ENCODE data around the gene SGTA.

Gene SGTA

DNA sequence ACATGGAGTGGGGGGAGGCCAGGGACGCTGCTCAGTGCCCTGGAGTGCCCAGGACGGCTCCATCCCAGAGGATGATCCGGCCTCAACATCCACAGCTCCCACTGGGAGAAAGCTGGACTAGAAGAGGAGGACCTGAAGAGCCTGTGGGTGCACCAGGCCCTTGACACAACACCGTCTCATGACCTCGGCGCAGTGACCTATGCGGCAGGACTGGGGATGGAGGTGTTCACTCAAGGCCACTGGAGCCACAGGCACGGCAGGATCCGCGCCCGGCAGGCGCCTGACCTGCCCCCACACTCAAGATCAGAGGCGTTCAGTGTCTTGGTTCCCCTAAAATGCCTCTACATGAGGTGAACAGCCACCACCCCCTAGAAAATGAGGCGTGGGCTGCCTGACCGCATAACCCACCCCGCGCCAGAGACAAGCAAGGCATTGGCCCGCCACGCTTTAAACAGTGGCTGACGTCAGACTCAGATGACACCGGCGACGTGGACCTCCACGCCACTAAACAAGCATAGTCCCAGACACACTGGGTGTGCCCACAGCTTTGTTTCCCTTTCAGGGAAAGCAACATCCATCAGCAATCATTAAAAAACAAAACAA lies 8.0 kb downstream of the SGTA start:
- FAIRE-seq (no peak), DNase-seq (ENCODE audit: extremely low spot score, insufficient read length, low read depth) (no peak)

DNA sequence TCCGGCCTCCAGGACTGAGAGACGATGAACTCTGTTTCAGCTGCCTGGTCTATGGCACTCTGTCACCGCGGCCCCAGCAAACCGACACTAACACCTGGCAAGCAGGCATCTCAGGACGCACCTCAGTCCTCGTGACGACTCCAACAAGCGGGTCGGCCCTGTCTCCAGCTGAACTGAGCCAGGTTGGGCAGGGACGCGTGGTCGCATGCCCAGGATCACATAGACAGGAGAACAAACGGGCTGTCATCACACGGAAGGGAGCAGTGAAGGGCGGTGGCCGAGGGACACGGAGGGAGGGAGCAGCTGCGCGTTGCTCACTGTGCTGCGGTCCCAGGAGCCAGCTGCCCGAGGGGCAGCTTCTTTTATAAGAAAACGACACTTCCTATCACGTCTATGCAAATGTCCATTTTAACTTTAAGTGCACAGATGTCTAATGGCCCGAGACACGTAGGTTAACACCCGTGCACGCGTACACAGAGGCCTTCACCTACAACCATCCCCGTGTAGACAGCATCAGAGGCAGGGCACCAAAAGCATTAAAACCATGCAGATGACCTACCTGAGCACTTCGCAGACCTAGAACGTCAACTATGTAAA lies 8.9 kb downstream of the SGTA start:
- FAIRE-seq, result no peak
- no peak for DNase-seq (ENCODE audit: extremely low spot score, insufficient read length, low read depth)

DNA sequence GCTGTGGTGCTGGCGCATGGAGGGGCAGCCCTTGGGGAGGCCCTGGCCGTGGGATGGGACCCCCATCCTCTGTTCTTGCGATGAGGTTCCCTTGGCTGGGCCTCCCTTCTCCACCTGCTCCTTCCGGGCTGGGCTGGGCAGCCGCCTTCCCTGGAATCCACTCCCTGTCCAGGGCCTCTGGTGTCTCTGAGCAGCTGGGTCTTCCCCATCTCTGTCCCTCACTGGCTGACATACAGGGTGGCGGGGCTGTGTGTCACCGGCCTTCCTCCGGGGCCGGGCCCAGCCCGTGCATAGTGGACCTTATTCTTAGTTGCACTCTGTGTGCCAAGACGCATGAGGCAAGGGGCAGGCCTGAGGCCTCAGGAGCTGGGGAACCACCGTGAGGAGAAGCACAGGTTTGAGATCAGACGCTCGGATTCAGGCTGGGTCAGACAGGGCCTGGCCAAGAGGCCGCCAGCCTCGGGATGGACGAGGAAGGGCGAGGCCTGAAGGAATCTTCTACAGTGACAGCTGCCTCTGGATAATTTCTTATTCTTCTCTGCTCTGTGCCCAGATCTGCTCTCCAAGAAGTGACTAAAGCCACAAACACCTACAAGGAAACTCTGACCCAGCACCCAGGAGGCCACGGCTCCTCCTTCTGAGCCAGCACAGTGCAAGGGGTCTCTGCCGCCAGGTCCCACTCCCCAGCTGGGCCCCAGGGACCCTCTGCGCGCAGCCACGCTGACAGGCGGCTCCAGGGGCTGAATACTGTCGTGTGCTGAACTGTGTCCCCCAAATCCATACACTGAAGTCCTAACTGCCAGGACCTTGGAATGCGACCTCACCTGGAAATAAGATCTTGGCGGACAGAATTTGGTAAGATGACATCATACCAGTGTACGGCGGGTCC lies 11.0 kb downstream of the SGTA start:
- no peak for FAIRE-seq

DNA sequence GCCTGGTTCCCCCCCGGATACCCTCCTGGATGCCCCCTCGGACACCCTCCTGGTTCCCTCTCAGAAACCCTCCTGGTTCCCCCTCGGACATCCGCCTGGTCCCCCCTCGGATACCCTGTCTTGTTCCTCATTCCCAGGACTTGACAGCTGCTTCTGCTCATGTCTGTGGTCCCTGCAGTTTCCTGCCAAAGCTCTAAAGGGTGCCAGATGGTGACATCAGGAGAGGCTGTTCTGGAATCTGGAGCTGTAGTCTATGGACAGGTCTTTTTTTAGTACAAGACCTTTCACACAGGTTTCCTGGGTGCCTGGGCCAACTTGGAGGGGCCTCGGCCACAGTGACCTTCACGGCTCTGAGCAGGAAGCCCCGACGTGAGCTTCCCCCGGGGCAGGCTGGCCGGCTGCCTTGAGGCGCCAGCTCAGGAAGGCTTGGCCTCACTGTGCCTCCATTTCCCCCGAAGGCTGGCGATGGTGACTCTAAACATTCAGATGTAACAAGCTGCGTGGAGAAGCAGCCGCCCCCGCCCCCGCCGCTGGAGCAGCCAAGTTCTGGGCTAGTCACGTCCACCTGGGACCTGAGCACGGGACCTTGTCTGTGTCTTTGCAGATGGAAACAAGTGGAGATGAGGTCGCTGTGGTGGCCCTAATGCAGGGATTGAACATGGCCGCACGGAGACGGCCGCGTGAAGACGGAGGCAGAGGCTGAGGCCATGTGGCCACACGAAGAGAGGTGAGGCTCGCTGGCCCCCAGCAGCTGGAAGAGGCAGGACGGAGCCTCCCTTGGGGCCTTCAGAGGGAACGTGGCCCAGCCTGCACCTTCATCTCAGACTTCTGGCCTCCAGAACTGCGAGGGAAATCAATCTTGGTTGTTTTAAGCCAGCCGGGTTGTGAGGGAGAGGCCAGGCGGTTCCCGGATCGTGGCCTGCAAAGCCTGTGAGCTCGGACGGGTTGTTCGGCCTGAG lies 12.7 kb downstream of the SGTA start:
- DNase-seq (ENCODE audit: extremely low spot score, insufficient read length, low read depth), result no peak
- FAIRE-seq, result no peak

More for the DNA sequence above, 11.0 kb downstream of the SGTA start:
- DNase-seq (ENCODE audit: extremely low spot score, insufficient read length, low read depth), result no peak

DNA sequence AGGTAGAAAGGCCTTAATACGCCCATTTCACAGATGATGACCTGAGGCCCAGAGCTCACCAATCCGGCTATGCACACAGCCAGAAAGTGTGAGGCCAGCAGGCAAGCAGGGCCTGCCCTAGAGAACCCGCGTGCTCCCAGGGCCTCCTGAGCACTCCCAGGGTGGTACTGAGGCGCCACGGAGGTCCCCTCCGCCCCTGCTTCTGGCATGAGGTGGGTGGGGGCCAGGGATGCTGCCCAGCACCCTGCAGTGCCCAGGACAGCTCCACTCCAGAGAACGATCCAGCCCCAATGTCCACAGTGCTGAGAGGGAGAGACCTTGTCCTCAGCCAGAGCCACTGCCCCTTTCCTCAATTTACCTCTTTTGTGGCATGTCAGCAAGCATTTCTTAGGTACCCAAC lies 13.9 kb downstream of the SGTA start:
- FAIRE-seq, result no peak

DNA sequence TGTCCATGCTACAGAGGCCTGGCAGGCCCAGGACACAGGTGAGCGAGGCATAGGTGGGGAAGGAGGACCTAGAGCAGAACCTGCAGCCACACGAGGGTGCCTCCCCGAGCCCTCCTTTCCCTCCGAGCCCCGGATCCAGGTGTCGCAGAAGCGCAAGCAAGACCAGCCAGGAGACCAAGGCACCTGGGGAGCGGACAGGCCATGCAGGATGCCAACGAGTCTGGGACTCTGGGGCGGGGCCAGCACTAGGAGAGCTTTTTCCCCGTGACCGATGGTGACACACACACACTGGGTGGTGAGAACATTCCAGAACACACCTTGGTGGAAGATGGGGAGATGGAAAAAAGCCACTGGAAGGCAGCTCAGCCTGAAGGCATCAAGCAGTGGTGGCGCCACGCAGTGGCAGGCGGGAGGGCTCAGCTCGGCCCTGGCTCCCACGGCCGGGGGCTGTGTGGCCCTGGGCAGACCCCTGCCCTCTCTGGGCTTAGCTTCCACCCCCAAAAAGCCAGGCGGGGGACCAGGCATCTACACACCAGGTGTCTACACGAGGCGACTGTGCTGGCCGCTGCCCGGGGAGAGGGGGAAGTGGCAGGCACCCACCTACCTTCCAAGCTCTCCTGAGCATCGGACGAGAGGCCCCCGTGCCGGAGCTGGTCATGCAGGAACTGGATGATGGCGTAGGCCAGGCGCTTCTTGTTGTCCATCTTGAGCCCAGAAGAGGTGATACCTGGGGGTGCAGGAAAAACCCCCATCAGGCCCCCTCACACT lies 14.5 kb downstream of the SGTA start:
- FAIRE-seq, result no peak
- DNase-seq (ENCODE audit: extremely low spot score, insufficient read length, low read depth), result no peak

More for the DNA sequence above, 13.9 kb downstream of the SGTA start:
- no peak for DNase-seq (ENCODE audit: extremely low spot score, insufficient read length, low read depth)

DNA sequence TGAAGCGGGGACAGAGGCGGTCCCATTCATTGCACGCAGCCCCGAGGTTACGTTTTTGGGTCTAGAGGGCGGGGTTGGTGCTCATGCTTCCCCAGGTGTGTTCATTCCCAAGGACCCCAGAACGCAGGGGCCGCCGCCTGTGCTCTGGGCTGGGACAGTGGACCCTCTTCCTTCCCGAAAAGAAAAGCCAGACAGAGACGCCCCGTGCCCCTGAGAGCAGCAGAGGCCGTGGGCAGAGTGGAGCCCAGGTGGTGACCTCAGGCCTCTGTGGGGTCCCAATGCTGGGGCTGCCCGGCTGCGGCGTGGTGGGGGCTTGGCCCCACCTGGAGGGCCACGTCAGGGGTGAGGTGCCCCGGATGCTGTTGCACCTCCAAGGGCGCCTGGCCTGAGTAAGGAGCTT lies 15.4 kb downstream of the SGTA start:
- DNase-seq (ENCODE audit: extremely low spot score, insufficient read length, low read depth) (no peak), FAIRE-seq (no peak)

DNA sequence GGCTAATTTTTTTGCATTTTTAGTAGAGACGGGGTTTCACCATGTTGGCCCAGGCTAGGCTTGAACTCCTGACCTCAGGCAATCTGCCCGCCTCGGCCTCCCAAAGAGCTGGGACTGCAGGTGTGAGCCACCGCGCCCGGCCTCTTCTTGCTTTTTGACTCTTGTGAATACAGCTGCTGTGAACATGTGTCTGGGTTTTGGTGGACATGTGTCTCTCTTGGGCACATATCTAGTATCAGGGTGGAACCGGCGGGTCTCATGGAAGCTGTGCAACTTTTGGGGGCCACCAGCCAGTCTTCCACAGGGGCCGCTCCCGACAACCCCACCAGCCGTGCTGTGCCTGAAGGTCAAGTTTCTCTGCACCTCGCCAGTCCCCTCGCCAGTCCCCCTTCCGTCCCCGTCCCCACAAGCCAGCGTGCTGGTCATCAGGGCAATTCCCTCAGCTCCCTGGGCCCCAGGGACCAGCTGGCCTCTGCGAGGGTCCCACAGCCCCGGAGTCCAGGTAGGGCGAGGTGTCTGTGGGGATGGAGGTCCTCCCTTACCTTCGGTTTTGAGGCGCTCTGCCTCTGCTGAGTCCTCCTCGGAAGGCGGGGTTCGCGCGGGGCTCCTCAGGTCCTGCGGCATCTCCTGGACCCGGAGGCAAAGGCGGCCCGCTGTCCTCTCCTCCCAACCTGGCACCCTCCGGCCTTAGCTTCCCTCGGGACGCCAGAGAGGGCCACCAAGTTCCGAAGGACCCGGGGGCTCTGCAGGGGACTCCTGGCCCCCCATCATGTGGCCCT lies 16.3 kb downstream of the SGTA start:
- no peak for DNase-seq (ENCODE audit: extremely low spot score, insufficient read length, low read depth)
- FAIRE-seq, result no peak

DNA sequence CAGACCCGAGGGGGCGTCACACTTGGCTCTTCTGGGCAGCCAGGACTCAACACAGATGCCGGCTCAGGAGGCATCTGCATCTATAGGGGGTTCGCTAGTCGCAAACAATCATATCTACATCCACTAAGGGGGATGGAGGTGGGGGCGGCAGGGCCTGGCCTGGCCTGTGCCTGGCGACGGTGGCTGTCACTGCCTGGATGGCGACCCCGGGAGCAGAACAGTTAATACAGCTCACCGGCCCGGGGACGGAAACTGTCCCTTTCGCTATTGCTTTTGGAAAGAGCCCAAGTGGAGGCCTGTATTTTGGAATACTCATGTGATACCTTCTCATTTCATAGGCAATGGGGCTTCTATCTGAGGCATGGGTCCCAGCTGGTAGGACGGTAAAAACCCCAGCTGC lies 17.7 kb downstream of the SGTA start:
- FAIRE-seq, result no peak
- no peak for DNase-seq (ENCODE audit: extremely low spot score, insufficient read length, low read depth)

DNA sequence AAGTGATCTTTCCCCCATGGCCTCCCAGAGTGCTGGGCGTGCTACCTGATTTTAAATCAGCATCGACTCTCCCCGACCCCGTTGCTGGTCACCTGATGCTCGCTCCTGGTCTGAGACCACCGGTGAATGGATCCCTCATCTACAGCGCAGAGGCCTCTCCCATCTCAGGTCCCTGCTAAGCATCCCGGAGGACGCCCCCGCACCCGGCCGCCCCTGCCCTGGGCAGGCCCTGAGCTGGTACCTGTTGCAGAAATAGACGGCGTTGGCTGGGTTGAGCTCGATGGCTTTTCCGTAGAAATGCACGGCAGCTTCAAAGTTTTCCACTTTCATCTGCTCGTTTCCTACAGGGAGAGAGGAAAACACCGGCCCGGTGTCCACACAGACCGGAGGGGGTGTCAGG lies 18.1 kb downstream of the SGTA start:
- DNase-seq (ENCODE audit: extremely low spot score, insufficient read length, low read depth), result no peak
- no peak for FAIRE-seq

DNA sequence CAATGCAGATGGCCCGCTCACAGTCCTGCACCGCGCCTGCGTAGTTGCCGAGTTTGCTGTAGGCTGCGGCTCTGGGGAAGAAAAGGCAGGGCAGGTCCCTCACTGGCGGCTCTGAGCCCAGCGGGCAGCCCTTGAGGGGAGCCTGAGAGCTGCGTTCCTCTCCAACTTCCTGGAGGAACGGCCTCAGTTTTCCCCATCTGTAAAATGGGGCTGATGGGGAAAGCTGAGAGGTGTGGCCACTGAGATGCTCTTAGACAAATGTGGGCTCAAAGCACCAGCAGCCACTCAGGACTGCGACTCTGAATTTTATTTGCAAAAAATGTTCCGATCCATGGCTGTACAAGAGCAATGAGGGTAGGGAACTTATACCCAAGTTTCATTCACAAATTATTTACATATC lies 19.4 kb downstream of the SGTA start:
- no peak for FAIRE-seq
- no peak for DNase-seq (ENCODE audit: extremely low spot score, insufficient read length, low read depth)

DNA sequence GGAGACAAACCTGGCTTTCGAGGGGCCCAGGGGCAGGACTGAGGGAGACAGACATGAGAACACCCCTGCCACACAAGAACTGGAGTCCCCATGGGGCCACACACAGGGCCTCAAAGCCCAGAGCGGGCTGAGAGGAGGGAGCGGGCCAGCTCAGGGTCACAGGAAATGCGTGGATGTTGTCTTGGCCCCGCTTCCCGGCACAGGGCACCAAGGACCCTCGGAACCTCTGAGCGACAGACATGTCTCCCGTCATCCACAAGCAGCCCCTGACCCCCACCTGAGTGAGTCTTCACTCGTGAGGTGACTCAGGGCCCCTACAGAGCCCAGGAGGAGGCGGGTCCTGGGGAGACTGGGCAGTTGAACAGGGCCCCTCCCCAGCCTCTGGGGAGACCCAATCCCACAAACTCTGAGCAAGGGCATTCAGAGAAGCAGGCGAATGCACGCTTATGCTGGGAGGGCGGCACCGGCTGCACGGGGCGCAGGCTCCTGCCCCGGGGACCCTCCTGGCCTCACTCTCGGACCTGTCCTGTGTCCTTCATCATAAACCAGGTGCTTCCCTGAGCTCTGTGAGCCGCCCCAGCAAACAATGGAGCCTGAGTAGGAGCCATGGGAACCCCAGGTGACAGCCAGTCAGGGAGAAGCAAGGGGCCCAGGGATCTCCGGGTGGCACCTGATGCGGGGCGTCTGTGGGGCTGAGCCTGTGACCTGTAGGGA lies 20.1 kb downstream of the SGTA start:
- no peak for DNase-seq (ENCODE audit: extremely low spot score, insufficient read length, low read depth)
- no peak for FAIRE-seq

DNA sequence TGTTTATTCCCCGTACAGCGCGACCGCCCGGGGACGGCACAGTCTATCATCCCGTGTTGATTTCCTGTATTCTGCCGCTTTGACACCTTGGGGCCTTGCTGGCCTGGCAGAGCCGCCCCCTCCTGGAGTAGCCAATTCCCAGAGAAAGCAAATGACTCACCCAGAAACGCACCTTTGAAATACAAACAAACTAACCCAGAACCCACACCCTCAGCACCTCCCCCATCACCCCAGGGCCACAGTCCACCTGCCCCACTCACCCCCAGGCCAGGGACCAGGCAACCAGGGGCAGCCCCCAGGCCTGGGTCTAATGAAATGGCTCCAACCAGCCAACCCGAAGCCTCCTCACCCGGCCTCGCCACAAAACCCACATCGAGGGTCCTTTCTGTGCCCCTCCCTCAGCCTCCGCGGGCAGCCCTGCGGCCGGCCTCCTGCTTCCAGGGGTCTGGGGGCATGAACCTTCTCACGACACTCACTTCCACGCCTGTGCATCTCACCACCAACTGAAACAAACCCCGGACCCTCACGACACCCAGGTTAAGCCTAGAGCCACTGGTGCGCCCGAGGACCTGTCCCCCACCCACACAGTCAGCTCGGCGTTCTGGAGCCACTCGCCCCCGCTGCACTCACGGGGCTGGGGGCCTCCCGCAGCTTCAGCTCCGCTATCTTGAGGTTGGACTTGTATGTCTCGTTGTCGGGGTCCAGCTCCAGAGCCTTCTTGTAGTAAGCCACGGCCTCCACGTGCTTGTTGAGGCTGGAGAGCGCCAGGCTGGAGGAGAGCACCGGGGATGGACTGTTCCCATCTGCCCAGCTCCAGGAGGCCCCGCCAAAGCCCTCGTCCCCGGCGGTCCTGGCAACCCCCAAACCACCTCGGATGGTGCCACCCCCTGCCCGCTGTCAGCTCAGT lies 20.9 kb downstream of the SGTA start:
- FAIRE-seq (no peak), DNase-seq (ENCODE audit: extremely low spot score, insufficient read length, low read depth) (no peak)

DNA sequence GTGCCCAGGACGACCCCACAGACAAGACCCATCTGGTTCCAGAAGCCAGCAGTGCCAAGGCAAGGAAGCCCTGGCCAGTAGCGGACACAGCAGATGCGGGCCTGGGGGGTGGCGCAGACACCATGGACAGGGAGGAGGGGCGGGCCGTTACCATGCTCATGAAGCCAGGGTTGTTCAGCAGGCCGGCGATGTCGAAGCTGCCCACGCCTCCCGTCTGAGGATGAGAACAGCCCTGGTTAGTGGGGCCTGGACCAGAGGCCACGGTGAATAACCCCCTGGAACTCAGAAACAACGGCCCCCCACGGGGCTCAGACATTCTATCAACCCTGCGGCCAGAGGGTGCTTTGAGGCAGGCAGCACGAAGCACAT lies 21.8 kb downstream of the SGTA start:
- FAIRE-seq, result no peak
- DNase-seq (ENCODE audit: extremely low spot score, insufficient read length, low read depth), result no peak

DNA sequence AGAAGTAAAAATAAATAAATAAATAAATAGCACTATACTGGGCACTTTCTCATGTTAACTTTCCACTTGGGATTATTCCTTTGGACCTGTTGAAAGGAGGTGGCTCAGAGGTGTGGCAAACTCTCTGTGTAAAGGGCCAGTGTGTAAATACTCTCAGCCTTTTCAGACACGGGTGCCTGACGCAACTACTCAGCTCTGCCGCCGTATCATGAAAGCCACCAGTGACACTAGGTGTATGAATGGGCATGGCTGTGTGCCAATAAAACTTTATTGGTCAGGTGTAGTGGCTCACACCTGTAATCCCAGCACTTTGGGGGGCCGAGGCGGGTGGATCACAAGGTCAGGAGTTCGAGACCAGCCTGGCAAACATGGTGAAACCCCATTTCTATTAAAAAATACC lies 23.1 kb downstream of the SGTA start:
- FAIRE-seq, result no peak

DNA sequence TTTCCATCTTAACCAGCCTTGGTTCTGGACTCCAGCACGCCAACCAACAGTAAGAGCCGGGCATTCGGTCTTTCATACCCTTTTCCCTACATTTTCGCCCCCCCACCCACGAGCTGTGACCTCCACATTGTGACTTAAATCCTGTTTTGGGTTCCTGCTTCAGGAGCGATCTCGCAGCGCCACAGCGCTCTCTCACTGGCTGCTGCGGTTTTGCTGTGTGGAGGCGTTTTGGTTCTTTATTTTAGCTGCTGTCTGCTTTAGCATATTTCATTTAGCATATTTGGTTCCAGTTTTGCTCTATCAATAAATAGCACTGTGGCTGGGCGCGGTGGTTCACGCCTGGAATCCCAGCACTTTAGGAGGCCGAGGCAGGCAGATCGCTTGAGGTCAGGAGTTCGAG lies 23.7 kb downstream of the SGTA start:
- FAIRE-seq, result no peak

More for the DNA sequence above, 23.1 kb downstream of the SGTA start:
- no peak for DNase-seq (ENCODE audit: extremely low spot score, insufficient read length, low read depth)

DNA sequence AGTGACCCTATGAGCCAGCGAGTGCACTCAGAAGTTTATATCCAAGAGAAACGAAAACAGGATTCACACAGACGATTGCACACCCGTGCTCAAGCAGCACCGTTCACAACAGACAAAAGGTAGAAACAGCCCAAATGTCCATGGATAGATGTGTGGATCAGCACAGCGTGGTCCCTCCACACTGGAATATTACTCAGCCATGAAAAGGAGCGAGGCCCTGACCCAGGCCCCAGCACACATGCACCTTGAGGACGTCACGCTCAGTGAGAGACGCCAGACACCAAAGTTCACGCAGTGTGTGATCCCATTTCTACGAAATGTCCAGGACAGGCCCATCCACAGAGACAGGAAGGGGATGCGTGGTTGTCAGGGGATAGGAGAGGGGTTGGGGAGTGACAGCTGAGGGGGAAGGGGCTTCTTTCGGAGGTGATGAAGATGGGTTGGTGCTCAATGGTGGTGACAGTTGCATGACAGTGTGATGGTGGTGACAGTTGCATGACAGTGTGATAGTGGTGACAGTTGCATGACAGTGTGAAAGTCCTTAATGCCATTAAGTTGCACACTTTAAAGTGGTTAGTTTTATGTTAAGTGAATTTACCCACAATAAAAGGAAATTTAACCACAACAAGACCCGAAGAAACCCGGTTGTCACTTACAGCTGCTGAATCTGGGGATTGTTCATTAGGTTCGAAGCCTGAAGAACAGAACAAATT lies 24.3 kb downstream of the SGTA start:
- DNase-seq (ENCODE audit: extremely low spot score, insufficient read length, low read depth) (no peak), FAIRE-seq (no peak)

More for the DNA sequence above, 23.7 kb downstream of the SGTA start:
- no peak for DNase-seq (ENCODE audit: extremely low spot score, insufficient read length, low read depth)
